Activated CD8-positive, alpha-beta memory T cell treated with anti-CD3 and anti-CD28 coated beads for 1 hour (primary cell): ENCODE results near the gene SGPP2.
"Not testable (repeated sequence)": the region's sequence is repeated elsewhere in the genome, so short reads cannot be mapped to it uniquely, and the experiment has no call there.

ENCODE experiments used
- DNase-seq, 2 donors: peaks; one replicate each; pipeline ENCODE4 v3.0.0-alpha.2; 2020; ENCODE audit warnings: low read depth in 1 of 2; ENCODE audit errors: extremely low read depth in 1 of 2

The SGPP2 gene, protein sequence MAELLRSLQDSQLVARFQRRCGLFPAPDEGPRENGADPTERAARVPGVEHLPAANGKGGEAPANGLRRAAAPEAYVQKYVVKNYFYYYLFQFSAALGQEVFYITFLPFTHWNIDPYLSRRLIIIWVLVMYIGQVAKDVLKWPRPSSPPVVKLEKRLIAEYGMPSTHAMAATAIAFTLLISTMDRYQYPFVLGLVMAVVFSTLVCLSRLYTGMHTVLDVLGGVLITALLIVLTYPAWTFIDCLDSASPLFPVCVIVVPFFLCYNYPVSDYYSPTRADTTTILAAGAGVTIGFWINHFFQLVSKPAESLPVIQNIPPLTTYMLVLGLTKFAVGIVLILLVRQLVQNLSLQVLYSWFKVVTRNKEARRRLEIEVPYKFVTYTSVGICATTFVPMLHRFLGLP

GRCh38 chr2:222424276-222424728 is at the start of gene SGPP2:
Gene SGPP2 (plus strand): TSS chr2:222424543. CDS start chr2:222424603, 60 bp downstream.
- DNase-seq: no peak

GRCh38 chr2:222375798-222376197 is 48.5 kb upstream of the SGPP2 start:
- DNase-seq: no peak

- DNase-seq: no peak
Measured at GRCh38 chr2:222380456-222380855, 43.9 kb upstream of the SGPP2 start.

DNA sequence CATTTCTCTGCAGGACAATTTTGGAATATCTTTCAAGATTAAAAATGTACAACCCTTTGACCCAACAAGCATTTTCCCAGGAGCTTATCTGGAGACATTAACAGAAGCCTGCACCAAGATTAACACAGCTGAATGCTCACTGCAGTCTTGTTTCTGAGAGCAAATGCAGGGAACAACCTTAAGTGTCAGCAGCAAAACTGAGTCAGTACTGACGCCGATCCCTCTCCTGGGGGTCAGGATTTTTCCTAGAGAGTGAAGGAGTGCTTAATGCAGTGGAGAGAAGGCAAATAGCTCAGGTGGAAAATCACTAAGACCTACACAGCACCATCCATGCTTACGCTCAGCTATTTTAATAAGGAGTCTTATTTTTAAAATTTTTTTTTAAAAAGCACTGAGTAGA is 42.8 kb upstream of the SGPP2 start:
- no peak for DNase-seq

GRCh38 chr2:222383255-222383654 is 41.1 kb upstream of the SGPP2 start:
- DNase-seq: no peak

DNA sequence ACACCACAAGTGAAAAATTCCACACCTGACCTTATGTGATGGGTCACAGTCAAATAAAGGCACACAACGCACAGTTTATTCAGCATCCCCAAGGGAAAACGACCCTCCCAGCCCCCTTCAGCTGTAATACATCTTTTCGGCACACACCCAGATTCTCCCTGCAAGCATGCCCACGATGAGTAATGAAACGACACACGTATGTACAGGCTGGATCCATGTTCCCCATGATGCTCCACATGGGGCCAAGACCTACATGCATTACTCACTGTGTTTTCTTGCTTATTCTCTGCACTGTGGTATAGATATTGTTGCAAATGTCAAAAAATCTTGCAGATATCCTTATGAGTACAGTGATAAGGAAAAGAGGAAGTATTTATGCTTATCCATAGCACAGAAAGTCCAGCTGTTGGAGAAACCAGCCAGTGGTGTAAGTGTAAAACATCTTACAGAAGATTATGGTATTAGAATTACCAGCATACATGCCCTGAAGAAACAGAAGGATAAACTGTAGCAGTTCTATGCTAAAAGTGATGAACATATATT is 32.5 kb upstream of the SGPP2 start:
- DNase-seq: no peak

GRCh38 chr2:222393733-222394267 is 30.5 kb upstream of the SGPP2 start:
- DNase-seq: no peak

DNA sequence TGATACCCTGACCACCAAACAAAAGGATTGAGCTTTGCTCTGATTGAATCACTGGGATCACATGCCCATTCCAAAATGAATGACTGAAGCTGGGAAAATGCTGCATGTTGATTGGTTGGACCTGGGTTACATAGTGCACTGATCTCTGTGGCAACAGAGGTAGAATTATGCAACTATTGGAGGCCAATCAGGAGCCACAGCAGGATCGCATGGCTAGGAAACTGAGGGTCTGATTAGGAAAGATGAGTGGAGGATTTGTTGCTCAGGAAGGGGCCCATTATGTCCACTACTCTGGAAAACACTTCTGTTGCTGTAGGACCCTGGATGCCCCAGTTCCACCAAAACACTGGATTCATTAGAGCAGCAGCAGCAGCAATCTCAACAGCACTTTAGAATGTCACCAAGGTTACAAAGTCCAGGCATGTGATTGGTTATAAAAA is 25.9 kb upstream of the SGPP2 start:
- no peak for DNase-seq

DNA sequence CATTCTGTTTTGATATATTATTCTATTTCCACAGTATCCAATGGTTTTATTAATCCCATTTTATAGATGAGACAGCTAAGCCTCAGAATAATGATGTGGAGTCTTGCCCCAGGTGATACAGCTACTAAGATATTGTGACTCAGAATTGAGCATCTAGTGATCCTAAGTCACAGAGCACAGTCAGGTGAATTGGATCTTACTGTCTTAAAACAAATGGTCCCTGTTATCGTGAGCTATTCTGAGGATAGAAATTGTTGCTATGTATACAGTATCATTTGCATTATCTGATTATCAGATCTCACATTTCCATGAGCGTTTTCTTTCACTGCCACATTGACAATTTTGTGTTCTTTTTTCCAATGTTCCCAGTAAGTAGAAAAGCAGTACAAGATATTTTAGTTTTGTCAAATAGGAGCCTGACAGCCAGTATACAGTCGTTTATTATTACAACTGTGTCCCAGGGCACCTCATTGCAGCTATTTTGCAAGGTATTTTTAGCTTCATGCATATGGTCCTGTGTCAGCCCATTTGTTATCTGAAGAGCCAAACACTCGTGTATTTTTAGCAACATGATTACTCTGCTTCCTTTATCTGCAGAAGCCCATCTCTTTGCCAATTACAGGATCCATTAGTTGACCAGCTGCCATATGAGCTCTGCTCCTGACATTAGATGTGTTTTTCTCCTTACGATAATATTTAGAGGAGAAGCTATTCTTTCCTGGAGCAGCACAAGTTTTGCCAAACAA is 25.1 kb upstream of the SGPP2 start:
- no peak for DNase-seq

DNA sequence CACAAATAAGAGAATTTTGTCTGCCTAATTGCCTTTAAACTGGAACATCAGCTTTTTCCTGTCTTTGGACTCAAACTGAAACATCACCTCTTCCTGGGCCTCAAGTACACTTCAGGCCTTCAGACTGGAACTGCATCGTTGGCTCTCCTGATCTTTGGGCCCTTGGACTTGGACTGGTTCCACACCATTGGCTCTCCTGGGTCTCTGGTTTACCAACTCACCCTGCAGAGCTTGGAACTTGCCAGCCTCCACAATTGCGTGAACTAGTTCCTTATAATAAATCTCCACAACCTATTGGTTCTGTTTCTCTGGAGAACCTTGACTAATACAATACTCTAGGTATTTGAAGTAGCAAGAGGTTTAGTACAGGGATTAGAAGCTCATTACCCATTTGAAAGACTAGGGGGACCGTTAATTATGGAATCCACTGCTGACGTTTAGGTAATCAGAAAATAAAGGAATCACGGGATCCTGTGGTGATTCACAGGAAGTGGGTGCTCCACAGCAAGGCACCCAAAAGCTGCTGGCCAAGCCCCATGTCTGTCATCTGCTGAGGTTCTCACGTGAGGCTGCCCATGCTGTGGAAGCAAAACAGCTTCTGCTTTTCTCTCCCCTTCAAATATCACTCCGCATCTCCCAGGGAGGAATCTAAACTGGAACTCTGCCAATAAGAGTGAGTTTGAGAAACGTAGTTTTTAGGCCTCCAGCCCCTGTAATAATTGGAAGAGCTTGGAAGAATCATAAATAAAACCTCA is 20.0 kb upstream of the SGPP2 start:
- no peak for DNase-seq

GRCh38 chr2:222408684-222409083 is 15.7 kb upstream of the SGPP2 start:
- DNase-seq: no peak

DNA sequence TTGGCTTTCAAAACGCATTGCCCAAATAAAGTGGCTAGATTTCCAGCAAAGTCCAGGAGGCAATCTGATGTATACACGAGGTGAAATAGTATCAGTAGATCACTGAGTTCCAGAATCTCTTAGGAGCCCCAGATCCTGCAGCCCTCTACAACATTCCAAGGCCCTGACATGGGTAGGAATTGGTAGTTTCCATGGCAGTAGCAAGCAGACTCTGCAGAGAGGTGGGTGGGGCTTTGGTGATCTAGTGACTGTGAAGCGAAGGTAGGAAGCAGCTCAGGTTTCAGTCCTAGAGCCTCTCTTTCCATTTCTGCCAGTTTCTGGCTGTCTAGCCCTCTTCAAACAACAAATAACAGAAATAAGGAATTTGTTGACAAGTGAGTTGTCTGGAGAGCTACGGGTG is 13.8 kb upstream of the SGPP2 start:
- DNase-seq: no peak

DNA sequence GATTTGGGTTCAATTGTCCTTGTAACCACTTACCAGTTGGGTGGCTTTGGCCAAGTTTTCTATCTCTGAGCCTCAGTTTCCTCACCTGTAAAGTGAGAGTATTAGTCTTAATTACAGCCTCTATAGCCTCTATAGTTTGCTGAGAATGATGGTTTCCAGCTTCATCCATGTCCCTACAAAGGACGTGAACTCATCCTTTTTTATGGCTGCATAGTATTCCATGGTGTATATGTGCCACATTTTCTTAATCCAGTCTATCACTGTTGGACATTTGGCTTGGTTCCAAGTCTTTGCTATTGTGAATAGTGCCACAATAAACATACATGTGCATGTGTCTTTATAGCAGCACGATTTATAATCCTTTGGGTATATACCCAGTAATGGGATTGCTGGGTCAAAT is 12.0 kb upstream of the SGPP2 start:
- not testable (repeated sequence) for DNase-seq

DNA sequence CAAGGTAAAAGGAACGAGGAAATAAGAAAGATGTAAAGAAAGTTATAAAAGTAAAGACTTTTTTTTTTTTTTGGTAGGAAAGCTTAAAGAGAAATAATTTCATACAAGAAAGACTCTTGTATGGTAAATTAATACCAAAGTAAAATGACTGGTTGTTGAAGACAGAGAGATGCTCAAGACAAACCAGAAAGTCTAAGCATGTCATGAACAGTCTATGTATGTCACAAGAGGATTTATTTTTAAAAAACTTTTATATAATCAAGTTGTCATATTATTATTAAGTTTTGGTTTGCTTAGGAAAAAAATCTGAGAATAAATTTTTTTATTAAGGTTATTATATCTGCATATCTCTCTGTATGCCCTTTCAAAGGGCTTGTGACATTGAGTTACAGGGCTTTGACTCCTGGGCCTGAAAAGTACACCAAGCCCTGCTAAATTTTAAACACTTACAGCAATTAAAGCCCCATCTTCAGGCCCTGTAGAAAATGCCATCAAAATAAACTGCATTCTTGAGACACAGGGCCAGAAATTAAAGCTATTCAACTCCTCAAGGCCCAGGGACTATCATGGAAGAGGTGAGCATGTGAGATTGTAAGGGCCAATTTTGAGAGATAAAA is 10.9 kb upstream of the SGPP2 start:
- no peak for DNase-seq

- no peak for DNase-seq
Measured at GRCh38 chr2:222418739-222419138, 5.6 kb upstream of the SGPP2 start.

GRCh38 chr2:222420508-222420907 is 3.8 kb upstream of the SGPP2 start:
- DNase-seq: no peak

- DNase-seq: no peak
Measured at GRCh38 chr2:222421626-222422025, 2.7 kb upstream of the SGPP2 start.

DNA sequence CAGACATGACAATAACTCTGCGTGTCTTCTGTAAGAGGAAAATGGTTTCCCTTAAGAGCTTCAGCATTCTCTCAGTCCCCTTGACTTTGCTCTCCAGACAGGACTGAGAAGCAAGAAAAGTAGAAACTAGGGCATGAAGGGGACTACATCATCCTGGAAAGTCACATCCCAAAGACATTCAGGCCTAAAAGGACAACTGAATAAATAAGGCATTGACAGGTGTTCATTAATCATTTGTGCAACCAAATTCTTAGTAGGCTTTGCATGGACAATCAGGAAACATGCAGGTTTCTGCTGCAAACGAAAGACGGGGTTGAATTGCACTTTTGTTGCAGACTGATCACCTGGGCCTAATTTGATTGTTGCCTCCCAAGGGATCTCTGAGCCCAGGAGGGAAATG is 1.2 kb upstream of the SGPP2 start:
- no peak for DNase-seq

DNA sequence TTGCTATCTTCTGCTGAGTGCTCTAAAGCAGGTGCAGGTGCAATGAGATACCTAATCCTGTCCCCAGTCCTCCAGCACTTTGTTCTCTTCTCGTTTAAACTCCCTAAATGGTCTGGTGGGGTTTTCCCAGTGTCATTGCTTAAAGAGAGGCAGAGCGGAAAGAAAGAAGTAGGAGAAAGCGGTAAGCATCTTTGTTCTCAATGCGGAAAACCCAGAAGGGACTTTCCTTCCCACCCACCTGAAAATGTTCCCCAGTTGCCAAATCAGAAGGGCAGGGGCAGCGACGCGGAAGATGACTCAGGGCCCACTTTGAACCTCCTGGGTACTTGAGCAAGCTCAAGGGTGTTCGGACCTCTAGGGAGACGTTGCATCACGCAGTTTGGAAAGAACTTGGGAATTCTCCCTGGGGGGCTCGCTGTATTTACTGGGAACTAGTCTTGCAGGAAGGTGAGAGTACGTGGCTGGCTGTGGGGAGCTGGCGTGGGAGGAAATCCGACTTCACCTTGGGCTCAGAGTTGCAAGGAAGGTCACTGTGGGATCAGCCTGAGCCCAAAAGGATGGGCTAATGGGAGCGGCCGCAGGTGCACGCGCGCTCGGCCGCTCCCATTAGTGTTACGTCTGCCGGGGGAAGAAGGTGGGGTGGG is 589 bp upstream of the SGPP2 start:
- no peak for DNase-seq
